Measurements from ENCODE around the gene ROBO2.

ROBO2 gene

DNA sequence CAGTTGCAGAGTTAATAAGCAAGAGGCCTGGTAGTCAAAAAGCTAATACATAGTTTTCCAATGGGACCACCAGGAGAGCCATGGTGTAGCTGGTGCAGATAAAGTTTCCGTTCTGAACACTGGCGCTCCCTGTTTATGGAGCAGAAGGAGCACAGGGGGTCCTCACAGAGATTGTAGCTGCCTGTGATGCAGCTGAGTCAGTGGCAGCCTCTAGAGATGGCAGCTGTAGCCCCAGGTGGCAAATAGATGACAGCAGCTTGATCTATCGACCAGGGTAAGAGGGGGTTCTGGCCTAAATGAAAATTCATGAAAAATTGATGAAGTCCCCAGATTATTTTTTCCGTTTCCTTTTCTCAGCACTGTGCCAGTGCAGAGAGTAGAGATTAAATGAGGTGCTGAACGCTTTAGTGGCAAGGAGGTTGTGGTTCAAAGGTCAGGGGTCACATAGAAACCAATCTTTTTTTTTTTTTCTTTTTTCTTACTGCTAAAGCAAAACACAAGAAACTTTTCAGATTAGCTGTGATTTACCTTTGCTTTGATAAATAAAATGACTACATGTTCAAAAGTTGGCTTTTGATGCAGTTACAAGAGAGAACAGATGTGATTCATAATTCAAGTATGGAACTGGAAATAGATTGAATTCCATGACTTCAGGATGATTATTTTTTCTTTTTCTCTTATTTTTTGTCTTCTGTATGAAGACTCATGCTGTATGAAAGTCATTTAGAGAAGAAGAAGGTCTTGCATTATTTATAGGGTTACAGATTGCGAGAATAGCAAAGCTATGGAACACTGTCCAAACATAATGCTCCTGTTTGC is 63.3 kb downstream of the ROBO2 start:
- no peak for DNase-seq (ENCODE audit: low spot score)

GRCh38 chr3:77122652-77123051 is 82.8 kb downstream of the ROBO2 start:
- DNase-seq (ENCODE audit: low spot score): no peak

DNA sequence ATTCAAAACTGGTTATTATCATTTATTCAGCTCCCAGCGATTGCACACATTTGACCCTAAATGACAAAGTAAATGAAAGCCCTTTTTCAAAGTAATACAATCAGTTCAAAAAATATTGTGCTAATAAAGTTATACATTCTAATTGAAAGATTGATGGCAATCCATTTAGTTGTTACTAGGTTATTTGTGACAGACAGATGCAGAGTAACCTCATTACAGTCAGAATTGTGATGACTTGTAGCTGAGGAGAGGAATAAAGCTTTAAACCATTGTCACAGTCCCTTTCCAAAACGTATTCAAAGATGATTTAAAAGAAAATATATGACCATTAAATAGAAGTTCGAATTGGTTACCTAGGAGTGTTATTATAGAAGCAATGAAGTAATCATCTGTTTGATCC is 86.1 kb downstream of the ROBO2 start:
- DNase-seq (ENCODE audit: low spot score): no peak

- no peak for DNase-seq (ENCODE audit: low spot score)
These were observed 94.9 kb downstream of the ROBO2 start for GRCh38 chr3:77134769-77135168.

GRCh38 chr3:77137559-77137958 is 97.7 kb downstream of the ROBO2 start:
- DNase-seq (ENCODE audit: low spot score): no peak

DNA sequence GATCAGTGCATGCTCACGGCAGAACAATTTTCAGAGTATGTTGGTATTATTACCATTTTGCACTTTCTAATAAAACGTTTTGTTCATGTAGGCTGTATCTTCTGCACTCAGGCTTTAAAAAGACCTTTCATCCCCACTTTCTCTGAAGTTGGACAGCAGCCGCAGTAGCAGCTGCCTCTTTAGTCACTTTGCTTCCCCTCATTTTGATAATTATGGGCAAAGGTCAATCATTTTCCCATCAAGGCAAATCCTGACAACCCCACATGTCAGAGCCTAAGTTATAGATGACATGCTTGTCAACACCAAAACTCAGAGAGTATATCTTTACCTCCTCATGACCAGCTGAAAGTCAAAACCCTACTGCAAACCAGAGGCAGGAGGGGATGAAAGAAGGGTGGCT is 99.7 kb downstream of the ROBO2 start:
- DNase-seq (ENCODE audit: low spot score): no peak

- no peak for DNase-seq (ENCODE audit: low spot score)
These were observed 101.5 kb downstream of the ROBO2 start for GRCh38 chr3:77141423-77141822.

GRCh38 chr3:77142578-77142977 is 102.7 kb downstream of the ROBO2 start:
- no peak for DNase-seq (ENCODE audit: low spot score)

GRCh38 chr3:77146004-77146403 is 106.1 kb downstream of the ROBO2 start:
- DNase-seq (ENCODE audit: low spot score): no peak

GRCh38 chr3:77147836-77148578 is 108.1 kb downstream of the ROBO2 start:
- no peak for DNase-seq (ENCODE audit: low spot score)

GRCh38 chr3:77149382-77149781 is 109.5 kb downstream of the ROBO2 start:
- no peak for DNase-seq (ENCODE audit: low spot score)

DNA sequence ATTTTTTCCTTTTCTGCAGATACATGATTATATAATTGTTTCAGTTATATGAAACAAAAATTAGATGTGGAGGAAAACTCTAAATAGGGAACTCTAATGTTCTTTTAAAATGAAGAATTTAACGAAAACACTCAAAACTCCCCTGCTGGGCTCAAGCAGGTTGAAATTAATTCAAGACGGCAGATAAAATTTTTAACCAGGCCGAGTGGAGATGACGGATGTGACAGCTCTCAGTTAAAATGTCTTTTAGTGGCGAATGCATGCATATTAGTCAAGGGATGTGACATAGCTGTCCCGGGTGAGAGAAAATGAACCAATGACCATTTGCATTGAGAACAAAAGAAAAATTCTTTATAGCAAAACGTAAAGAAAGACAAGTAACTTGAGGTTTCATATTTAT is 110.1 kb downstream of the ROBO2 start:
- no peak for DNase-seq (ENCODE audit: low spot score)

DNA sequence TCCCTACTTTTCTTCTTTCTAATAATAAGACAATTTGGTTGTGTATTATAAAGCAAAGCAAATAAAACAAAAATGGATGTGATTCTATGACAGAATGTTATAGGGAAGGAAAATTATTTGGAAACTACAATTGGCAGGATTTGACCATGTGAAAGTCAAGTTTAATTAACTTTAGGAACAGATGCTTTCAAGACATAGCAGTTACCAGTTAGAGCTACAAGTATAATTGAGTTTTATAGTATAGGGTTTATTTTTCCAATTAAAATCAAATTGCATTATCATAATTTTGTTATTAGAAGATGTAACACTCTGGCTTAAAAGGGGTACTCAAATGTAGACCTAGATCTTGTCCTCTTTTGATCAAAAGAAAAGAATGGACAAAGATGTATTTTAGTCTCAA is 110.9 kb downstream of the ROBO2 start:
- no peak for DNase-seq (ENCODE audit: low spot score)

- DNase-seq (ENCODE audit: low spot score): no peak
These were observed 119.1 kb downstream of the ROBO2 start for GRCh38 chr3:77158730-77159581.

DNA sequence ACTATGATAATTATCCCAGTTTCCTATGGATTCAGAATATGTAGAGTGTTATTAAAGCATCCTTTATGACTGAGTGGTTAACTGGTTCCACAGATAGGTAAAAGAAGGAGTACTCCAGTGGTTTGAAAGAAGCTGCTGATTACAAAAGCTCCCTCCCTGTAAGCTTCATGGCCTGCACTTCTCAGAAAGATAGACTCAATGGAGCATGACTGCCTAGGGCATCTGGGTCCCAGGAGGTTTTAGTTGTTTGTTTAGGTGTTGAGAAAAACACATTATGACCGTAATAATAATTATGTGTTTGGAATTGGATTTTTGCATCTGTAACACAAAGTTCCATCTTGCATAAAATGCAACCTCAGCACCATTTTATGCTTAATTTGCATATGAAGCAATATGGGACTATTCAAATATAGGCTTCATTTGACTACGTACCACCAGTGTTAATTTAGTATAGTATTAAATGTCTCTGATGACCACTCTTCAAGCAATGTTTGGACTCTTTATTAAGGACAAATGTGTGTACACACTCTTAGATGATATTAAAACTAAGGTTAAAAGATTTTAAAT is 121.1 kb downstream of the ROBO2 start:
- DNase-seq (ENCODE audit: low spot score): no peak

GRCh38 chr3:77169823-77170222 is 129.9 kb downstream of the ROBO2 start:
- no peak for DNase-seq (ENCODE audit: low spot score)

- no peak for DNase-seq (ENCODE audit: low spot score)
These were observed 131.1 kb downstream of the ROBO2 start for GRCh38 chr3:77171026-77171425.

DNA sequence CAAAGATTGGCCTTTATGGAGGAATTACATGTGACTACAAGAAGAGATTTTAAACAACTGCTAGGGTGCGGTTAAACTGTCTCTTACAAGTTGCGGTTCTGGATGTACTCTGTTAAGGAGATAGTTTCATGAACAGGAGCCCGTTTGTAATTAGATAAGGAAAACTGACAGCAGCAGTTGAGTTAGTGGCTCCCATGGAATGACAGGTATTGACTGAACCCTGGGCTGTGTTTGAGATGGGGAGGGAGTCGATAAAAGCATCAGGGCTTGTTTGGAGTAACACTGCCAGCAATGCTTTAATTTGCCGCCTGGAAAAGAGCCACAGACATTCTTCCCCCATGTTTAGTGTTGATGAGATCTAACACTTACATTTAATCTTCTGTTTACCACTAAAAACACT is 139.9 kb downstream of the ROBO2 start:
- DNase-seq (ENCODE audit: low spot score): no peak

DNA sequence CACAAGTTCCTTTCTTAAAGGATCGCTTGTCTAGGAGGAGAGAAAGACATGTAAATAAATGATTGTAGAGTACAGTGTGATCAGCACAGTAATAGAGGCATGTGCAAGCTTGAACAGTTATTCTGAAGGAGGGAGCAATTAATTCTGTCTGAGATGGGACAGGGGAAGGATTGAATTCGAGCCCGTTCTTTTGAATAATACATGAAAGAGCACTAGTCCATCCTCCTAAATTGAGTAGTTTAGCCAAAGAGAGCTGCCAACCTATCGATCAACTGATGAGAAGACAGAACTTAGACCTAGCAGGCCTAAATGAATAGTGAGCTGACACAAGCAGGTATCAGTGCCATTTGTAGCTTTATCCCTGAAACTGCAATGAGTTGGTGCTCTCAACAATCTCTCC is 142.4 kb downstream of the ROBO2 start:
- no peak for DNase-seq (ENCODE audit: low spot score)

DNA sequence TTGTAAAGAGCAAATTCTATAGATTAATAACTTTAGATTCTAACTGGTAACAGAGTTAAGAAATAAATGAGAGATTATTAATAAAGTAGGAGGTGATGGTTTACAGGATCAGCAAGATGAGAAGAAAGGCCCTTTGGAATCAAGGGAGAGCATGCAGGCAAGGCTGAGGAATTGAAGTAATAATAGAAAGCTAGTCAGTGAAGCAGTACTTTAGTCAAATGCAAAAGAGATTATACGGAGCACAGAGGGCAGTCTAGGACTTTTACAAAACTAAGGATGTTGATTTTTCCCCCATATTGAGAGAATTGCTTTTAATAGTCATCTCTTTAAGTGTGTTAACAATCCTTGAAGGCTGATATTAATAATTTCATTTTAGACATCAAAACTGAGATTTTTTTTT is 146.4 kb downstream of the ROBO2 start:
- DNase-seq (ENCODE audit: low spot score): no peak

DNA sequence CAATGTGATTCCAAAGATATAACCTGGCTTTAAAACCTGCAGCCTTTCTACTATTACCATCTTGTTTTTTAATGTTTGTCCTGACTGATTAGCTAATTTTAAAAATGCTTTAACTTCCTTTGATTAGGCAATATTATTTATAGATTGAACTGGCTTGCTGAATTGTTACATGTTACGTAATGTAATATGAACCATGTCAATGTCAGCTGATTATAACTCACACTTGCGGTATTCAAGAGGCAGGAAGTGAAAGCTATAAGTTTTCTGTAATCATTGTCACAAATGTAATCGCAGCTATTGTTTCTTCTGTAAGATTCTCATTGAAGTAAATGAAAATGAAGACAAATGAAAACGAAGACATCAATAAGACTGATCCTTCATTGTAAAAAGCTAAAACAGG is 146.8 kb downstream of the ROBO2 start:
- DNase-seq (ENCODE audit: low spot score): no peak

DNA sequence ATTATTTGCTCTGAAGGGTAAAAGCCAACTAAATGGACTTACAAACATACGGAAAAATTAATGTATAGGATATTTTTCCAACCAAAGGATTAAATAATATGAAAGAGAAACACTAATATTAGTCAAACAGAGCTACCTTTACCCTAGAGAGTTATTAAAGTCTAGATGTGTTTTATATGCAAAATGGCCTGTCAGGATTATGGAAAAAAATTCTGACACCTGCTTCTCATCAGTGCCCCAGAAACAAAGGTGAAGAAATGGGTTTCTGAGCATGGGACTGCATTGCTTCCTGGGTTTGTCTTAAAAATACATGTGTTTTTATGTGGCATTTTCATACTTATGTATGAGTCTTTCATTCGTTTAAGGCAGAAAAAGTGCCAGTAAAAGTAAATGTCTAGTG is 148.3 kb downstream of the ROBO2 start:
- DNase-seq (ENCODE audit: low spot score): no peak

Data from left forelimb (tissue), 1 donor.